ENCODE data around the gene CCL22. TPM values are rescaled to one million over a fixed set of nuclear protein-coding genes. Genes with fewer than 3 reads are reported as not detected.

Gene CCL22
- polyA plus RNA-seq, 2 donors = 0.31 to 0.78 TPM

- peak overlapping the region in 1 of 2 donors; percentile 15 for H3K27ac ChIP-seq (ENCODE audit: low read depth in 2 of 2, low read length in 1 of 2)
These were observed 23.4 kb downstream of the CCL22 start for GRCh38 chr16:57381791-57382534.

GRCh38 chr16:57382535-57383275 lies 24.1 kb downstream of the CCL22 start:
- H3K4me1 ChIP-seq (ENCODE audit: control insufficient read depth in 2 of 2, insufficient read depth in 2 of 2, low read length in 1 of 2) = peaks cover 6 to 14% of the 10 kb centered on the region in 2 donors
- no peak overlapping the region for H3K27ac ChIP-seq (ENCODE audit: low read depth in 2 of 2, low read length in 1 of 2)
- H3K36me3 ChIP-seq (ENCODE audit: control insufficient read depth in 2 of 2, insufficient read depth in 2 of 2, low read length in 1 of 2) = peaks cover 0 to 8% of the 10 kb centered on the region in 2 donors
- no peaks in the 10 kb centered on the region for H3K9me3 ChIP-seq (ENCODE audit: control insufficient read depth in 2 of 2, insufficient read depth in 1 of 2, low read depth in 1 of 2, low read length in 1 of 2)
- 84 to 88% methylated on average over 16 of the region's 16 CpGs for WGBS, 2 donors
- no peak overlapping the region for H3K4me3 ChIP-seq (ENCODE audit: low read depth in 1 of 2, low read length in 2 of 2)
- no peaks in the 10 kb centered on the region for H3K27me3 ChIP-seq (ENCODE audit: control insufficient read depth in 1 of 2, insufficient read depth in 2 of 2, low read length in 2 of 2)

More at GRCh38 chr16:57381791-57382534, 23.4 kb downstream of the CCL22 start:
- no peaks in the 10 kb centered on the region for H3K27me3 ChIP-seq (ENCODE audit: control insufficient read depth in 1 of 2, insufficient read depth in 2 of 2, low read length in 2 of 2)
- WGBS, 2 donors = 90 to 91% methylated on average over 35 of the region's 35 CpGs
- peaks cover 0 to 8% of the 10 kb centered on the region in 2 donors for H3K36me3 ChIP-seq (ENCODE audit: control insufficient read depth in 2 of 2, insufficient read depth in 2 of 2, low read length in 1 of 2)
- peaks cover 4 to 19% of the 10 kb centered on the region in 2 donors for H3K4me1 ChIP-seq (ENCODE audit: control insufficient read depth in 2 of 2, insufficient read depth in 2 of 2, low read length in 1 of 2)
- H3K4me3 ChIP-seq (ENCODE audit: low read depth in 1 of 2, low read length in 2 of 2) = no peak overlapping the region
- H3K9me3 ChIP-seq (ENCODE audit: control insufficient read depth in 2 of 2, insufficient read depth in 1 of 2, low read depth in 1 of 2, low read length in 1 of 2) = no peaks in the 10 kb centered on the region

GRCh38 chr16:57383276-57384247 lies 25.0 kb downstream of the CCL22 start:
- peaks cover 6 to 18% of the 10 kb centered on the region in 2 donors for H3K4me1 ChIP-seq (ENCODE audit: control insufficient read depth in 2 of 2, insufficient read depth in 2 of 2, low read length in 1 of 2)
- no peaks in the 10 kb centered on the region for H3K27me3 ChIP-seq (ENCODE audit: control insufficient read depth in 1 of 2, insufficient read depth in 2 of 2, low read length in 2 of 2)
- H3K9me3 ChIP-seq (ENCODE audit: control insufficient read depth in 2 of 2, insufficient read depth in 1 of 2, low read depth in 1 of 2, low read length in 1 of 2) = no peaks in the 10 kb centered on the region
- no peak overlapping the region for H3K4me3 ChIP-seq (ENCODE audit: low read depth in 1 of 2, low read length in 2 of 2)
- peak overlapping the region in 1 of 2 donors; percentile 13 for H3K27ac ChIP-seq (ENCODE audit: low read depth in 2 of 2, low read length in 1 of 2)
- H3K36me3 ChIP-seq (ENCODE audit: control insufficient read depth in 2 of 2, insufficient read depth in 2 of 2, low read length in 1 of 2) = peaks cover 0 to 8% of the 10 kb centered on the region in 2 donors
- 53 to 54% methylated on average over 8 of the region's 8 CpGs for WGBS, 2 donors

GRCh38 chr16:57384248-57385070 lies 25.9 kb downstream of the CCL22 start:
- Histone ChIP-seq H3K27ac (ENCODE audit: low read depth in 2 of 2, low read length in 1 of 2) (peak overlapping the region in 1 of 2 donors; percentile 13), H3K4me1 (ENCODE audit: control insufficient read depth in 2 of 2, insufficient read depth in 2 of 2, low read length in 1 of 2) (peaks cover 6 to 18% of the 10 kb centered on the region in 2 donors), H3K9me3 (ENCODE audit: control insufficient read depth in 2 of 2, insufficient read depth in 1 of 2, low read depth in 1 of 2, low read length in 1 of 2) (no peaks in the 10 kb centered on the region), H3K4me3 (ENCODE audit: low read depth in 1 of 2, low read length in 2 of 2) (no peak overlapping the region), H3K36me3 (ENCODE audit: control insufficient read depth in 2 of 2, insufficient read depth in 2 of 2, low read length in 1 of 2) (peaks cover 0 to 8% of the 10 kb centered on the region in 2 donors), H3K27me3 (ENCODE audit: control insufficient read depth in 1 of 2, insufficient read depth in 2 of 2, low read length in 2 of 2) (no peaks in the 10 kb centered on the region)
- WGBS, 2 donors = 51 to 62% methylated on average over 11 of the region's 11 CpGs

- Histone ChIP-seq H3K4me1 (ENCODE audit: control insufficient read depth in 2 of 2, insufficient read depth in 2 of 2, low read length in 1 of 2) (peaks cover 6 to 18% of the 10 kb centered on the region in 2 donors), H3K27ac (ENCODE audit: low read depth in 2 of 2, low read length in 1 of 2) (no peak overlapping the region), H3K9me3 (ENCODE audit: control insufficient read depth in 2 of 2, insufficient read depth in 1 of 2, low read depth in 1 of 2, low read length in 1 of 2) (no peaks in the 10 kb centered on the region), H3K4me3 (ENCODE audit: low read depth in 1 of 2, low read length in 2 of 2) (no peak overlapping the region), H3K36me3 (ENCODE audit: control insufficient read depth in 2 of 2, insufficient read depth in 2 of 2, low read length in 1 of 2) (peaks cover 0 to 8% of the 10 kb centered on the region in 2 donors), H3K27me3 (ENCODE audit: control insufficient read depth in 1 of 2, insufficient read depth in 2 of 2, low read length in 2 of 2) (no peaks in the 10 kb centered on the region)
- WGBS, 2 donors = 79 to 87% methylated on average over 5 of the region's 5 CpGs
These were observed 26.5 kb downstream of the CCL22 start for GRCh38 chr16:57385083-57385482.

- Histone ChIP-seq H3K9me3 (ENCODE audit: control insufficient read depth in 2 of 2, insufficient read depth in 1 of 2, low read depth in 1 of 2, low read length in 1 of 2) (no peaks in the 10 kb centered on the region), H3K4me1 (ENCODE audit: control insufficient read depth in 2 of 2, insufficient read depth in 2 of 2, low read length in 1 of 2) (peaks cover 6 to 15% of the 10 kb centered on the region in 2 donors), H3K27me3 (ENCODE audit: control insufficient read depth in 1 of 2, insufficient read depth in 2 of 2, low read length in 2 of 2) (no peaks in the 10 kb centered on the region), H3K4me3 (ENCODE audit: low read depth in 1 of 2, low read length in 2 of 2) (no peak overlapping the region), H3K27ac (ENCODE audit: low read depth in 2 of 2, low read length in 1 of 2) (no peak overlapping the region), H3K36me3 (ENCODE audit: control insufficient read depth in 2 of 2, insufficient read depth in 2 of 2, low read length in 1 of 2) (peaks cover 0 to 8% of the 10 kb centered on the region in 2 donors)
- 80 to 87% methylated on average over 5 of the region's 5 CpGs for WGBS, 2 donors
These were observed 27.9 kb downstream of the CCL22 start for GRCh38 chr16:57386381-57386951.

- peaks cover 6 to 18% of the 10 kb centered on the region in 2 donors for H3K4me1 ChIP-seq (ENCODE audit: control insufficient read depth in 2 of 2, insufficient read depth in 2 of 2, low read length in 1 of 2)
- peak overlapping the region in 1 of 2 donors; percentile 34 for H3K27ac ChIP-seq (ENCODE audit: low read depth in 2 of 2, low read length in 1 of 2)
- H3K27me3 ChIP-seq (ENCODE audit: control insufficient read depth in 1 of 2, insufficient read depth in 2 of 2, low read length in 2 of 2) = no peaks in the 10 kb centered on the region
- H3K36me3 ChIP-seq (ENCODE audit: control insufficient read depth in 2 of 2, insufficient read depth in 2 of 2, low read length in 1 of 2) = no peaks in the 10 kb centered on the region
- 62 to 69% methylated on average over 3 of the region's 3 CpGs for WGBS, 2 donors
- H3K9me3 ChIP-seq (ENCODE audit: control insufficient read depth in 2 of 2, insufficient read depth in 1 of 2, low read depth in 1 of 2, low read length in 1 of 2) = no peaks in the 10 kb centered on the region
- no peak overlapping the region for H3K4me3 ChIP-seq (ENCODE audit: low read depth in 1 of 2, low read length in 2 of 2)
These were observed 29.2 kb downstream of the CCL22 start for GRCh38 chr16:57387598-57388354.
